GM19395 (cell line): ENCODE measurements around the gene PPM1L.
"Not testable (repeated sequence)": the region's sequence is repeated elsewhere in the genome, so short reads cannot be mapped to it uniquely, and the experiment has no call there.

Source experiments
- ATAC-seq: cut with Tn5 transposase; IDR thresholded peaks from one replicate; pipeline ENCODE4 v1.9.1; 2021; ENCODE audit warnings: mild to moderate bottlenecking, moderate library complexity; ENCODE audit not compliant: unreplicated experiment

The PPM1L gene

GRCh38 chr3:160973067-160973809, 217.2 kb downstream of the PPM1L start:
- ATAC-seq, result no peak

DNA sequence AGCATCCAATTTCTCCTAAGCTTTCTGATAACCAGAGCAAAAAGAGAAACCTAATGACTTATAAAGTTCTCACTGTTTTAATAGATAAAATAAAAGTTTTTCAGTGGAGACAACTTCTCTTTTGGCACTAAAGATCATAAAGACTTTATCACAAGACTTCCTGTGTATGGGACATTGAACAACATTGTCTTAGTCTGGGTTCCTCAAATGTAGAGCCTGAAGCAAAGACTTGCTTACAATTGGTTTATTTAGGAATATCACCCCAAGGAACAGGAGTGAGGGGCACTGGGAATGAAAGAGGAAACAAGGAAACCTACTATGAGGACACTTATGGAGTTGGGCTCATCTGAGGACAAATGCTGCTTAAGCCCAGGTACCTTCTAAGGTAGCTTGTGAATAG, 221.7 kb downstream of the PPM1L start:
- ATAC-seq, result no peak

DNA sequence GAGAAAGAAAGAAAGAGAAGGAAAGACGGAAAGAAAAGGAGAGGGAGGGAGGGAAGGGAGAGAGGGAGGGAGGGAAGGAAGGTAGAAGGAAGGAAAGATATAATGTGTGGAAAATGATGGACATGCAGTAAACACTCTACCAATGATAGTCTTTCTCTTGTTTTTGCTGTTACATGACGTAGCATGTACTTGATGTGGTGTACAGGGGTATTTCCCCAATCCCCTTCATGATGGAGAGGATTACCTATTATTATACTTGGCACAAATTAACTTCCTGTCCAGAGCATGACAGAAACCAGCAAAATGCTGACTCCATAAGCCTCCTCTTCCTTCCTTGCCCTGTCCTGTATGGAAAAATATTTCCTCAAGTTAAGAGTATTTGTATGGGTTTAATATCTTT, 224.7 kb downstream of the PPM1L start:
- ATAC-seq, result peak; percentile 63

DNA sequence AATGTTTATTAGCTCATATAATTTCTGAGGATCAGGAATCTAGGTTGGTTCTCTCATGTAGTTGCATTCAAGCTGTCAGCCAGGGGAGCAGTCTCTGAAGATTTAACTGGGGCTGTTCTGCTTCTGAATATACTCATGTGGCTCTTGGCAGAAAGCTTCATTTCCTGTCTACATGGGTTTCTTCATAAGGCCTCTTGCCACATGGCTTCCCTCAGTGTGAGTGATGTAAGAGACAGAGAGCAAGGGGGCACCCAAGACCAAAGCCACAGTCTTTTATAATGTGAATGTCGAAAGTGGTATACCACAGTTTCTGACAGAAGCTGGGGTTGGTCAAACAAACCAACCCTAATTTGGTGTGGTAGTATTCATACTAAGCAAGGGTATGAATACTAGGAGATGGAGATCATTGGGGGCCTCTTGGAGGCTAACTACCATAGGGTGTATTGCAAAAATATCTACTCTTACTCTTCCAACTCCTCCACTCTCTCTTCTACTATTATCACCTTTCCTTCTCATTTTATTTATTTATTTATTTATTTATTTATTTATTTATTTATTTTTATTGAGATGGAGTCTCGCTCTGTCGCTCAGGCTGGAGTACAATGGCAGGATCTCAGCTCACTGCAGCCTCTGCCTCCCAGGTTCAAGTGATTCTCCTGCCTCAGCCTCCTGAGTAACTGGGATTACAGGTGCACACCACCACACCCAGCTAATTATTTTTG, 225.3 kb downstream of the PPM1L start:
- ATAC-seq, result peak; percentile 92

- ATAC-seq, result no peak
These were observed 226.5 kb downstream of the PPM1L start for GRCh38 chr3:160982491-160982890.

GRCh38 chr3:160983900-160984299, 227.9 kb downstream of the PPM1L start:
- ATAC-seq, result not testable (repeated sequence)

GRCh38 chr3:160986069-160986468, 230.0 kb downstream of the PPM1L start:
- ATAC-seq, result no peak

- no peak for ATAC-seq
These were observed 232.2 kb downstream of the PPM1L start for GRCh38 chr3:160987982-160988964.

DNA sequence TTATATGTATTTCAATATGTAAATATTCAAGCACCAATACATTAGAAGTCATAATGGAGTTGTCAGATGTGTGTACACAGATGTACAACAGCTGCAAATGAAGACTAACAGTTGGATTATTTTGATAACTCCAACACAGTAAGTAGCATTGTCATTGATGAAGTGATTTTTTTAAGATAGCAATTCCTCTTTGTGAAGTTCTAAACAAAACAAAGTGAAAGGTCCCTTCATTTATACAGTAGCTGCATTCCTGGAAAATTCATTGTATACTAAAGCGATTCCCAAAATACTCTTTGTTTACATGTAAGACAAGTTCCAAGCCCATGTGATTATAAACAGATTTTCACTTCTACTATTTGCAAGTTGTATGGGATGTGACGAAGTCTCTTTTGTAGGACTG, 234.4 kb downstream of the PPM1L start:
- no peak for ATAC-seq

DNA sequence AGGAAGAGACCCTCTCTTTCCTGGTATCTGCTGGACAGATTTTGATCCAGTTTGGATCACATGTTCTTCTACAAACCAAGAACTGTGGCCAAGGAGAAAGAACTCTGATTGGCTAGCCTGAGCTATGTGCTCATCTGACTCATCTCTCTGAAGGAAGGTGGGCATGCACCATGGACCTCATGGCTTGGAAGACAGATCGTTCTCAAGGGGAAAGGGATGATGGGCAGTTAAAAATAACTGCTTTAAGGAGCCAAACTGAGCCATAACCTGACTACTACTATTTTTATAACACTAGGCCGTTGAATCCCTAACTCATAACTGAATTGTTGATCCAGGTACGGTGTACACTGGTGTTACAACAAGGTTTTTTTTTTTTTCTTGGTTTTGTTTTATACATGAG, 236.7 kb downstream of the PPM1L start:
- no peak for ATAC-seq

DNA sequence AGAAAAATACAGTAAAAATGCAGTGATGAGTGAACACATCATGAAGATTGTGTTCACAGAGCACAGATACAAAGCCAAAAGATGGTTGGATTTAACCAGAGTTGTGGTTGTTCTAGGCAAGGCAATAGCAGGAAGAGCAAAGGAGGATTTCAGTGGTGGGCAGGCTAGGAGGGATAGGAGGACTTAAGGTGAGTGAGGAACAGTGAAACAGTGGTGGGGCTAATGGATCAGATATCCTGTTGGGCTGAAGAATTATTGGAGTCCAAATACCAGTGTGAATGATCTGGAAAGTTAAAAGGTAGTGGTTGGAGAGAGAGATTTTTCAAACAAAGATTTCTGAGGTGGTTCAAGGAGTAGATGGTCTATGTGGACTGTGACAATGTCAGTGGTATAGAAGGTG, 240.8 kb downstream of the PPM1L start:
- no peak for ATAC-seq

GRCh38 chr3:160998581-160998980, 242.6 kb downstream of the PPM1L start:
- no peak for ATAC-seq

DNA sequence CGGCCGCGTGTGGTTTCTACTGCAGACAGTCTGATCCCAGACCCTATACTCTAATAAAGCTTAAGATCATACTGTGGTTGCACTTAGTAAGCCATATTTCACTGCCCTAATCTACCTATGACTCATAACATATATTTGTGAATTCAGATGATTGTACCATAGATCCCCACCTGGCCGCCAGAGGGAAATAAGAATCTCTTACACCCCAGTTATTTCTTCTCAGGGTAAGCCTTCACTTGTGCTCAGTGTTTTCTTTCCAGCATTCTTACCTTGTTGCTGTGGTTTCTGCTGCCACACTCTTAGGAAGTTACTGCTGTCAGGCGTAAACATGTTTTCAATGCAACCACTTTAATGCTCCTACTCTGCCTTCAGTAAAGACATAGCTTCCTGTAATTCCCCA, 243.2 kb downstream of the PPM1L start:
- ATAC-seq, result peak; percentile 87

GRCh38 chr3:161008086-161008485, 252.1 kb downstream of the PPM1L start:
- ATAC-seq, result no peak

- not testable (repeated sequence) for ATAC-seq
These were observed 254.1 kb downstream of the PPM1L start for GRCh38 chr3:161010151-161010550.

- no peak for ATAC-seq
These were observed 259.1 kb downstream of the PPM1L start for GRCh38 chr3:161014843-161015749.

DNA sequence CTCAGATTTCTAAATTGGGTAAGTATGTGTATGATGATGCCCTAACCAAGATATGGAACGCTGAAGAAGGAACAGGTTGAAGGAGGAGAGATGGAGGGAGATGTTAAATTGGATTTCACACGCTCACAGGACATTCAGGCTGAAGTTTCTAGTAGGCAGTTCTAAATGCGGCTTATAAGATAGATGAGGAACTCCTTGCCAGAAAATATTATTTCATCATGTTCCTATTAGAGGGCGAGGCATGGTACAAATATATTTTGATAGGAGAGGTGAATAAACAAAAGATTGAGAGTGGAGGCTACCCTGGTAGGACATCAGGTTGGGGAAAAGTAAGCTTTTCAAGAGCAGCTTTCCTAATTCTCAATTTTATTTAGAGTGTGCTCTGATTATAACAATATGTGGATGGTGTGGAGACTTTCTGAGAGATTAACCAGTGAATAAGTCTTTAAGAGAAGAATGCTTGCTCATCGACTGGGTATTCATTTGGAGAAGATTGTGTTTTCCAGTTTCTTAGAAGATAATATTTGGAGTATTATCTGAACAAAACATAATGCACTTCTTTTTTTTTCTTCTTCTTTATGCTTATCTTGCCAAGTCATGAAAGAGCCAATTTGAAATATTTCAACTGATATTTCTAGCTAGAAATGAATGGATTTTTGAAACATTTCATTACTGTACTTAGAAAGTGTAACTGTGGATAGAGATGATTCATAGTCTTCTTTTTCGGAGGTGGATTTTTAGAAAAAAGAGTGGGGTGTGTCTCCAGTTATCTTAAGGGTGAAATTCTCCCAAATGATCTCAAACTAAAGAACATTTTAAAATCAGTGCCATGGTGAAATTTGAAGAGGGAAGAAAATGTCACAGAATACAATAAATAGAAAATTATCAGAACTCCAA, 260.6 kb downstream of the PPM1L start:
- ATAC-seq, result no peak

- ATAC-seq, result no peak
These were observed 261.9 kb downstream of the PPM1L start for GRCh38 chr3:161017971-161018370.

DNA sequence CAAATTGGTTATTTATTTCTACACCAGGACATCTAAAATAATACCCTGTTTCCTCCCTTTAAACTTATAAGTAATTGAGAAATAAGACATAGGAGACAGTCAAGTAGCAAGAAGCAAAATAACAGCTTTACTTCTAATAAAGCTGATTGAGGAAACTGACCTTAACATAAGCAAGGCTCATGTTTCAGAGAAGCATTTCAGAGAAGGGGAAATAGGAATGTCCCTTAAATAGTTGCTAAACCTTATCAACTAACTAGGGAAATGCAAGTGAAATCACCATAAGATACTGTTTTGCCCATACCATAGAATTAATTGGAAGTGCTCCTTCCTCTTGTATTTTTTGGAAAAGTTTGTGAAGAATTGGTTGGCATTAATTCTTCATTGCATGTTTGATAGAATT, 264.2 kb downstream of the PPM1L start:
- ATAC-seq, result no peak
